SHP77 (cell line): ENCODE data around the gene FABP3.
"Not testable (repeated sequence)": the region's sequence is repeated elsewhere in the genome, so short reads cannot be mapped to it uniquely, and the experiment has no call there.

Source experiments
- DNase-seq, 2 experiments: peaks; one replicate each; lab custom pipeline; 2025; lab: John Stamatoyannopoulos, UW

Gene FABP3

GRCh38 chr1:31398246-31398645 is 25.4 kb upstream of the FABP3 start:
- DNase-seq: no peak

- DNase-seq: no peak
These were observed 24.7 kb upstream of the FABP3 start for GRCh38 chr1:31397360-31398095.

DNA sequence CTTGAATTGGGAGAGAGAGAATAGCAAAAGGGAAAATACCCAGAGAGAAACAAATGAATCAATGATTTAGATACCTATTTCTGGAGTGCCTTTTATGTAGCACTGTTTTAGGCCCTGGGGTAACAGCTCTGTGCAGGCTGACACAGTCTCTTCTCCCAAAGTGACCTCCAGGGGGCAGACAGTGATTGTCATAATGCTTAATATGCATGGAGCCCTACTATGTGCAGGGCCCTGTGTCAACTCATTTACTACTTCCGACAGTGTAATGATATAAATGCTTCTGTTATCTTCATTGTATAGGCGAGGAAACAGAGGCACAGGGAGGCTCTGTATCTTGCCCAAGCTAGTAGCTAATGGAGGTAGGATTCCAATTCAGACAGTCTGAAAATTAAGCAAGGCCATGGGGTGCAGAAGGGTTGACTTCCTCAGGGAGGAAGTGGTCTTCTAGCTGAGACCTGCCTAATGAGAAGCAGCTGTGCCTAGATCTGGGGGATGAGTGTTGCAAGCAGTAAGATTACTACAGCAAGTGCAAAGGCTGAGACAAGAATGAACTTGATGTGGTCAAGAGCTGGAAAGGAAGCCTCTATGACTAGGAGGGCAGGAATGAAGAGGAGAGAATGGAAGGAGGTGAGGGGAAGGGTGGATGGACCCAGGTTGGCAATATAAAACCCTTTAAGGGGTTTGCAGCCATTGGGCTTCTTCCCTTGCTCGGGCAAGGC is 23.9 kb upstream of the FABP3 start:
- DNase-seq: no peak

DNA sequence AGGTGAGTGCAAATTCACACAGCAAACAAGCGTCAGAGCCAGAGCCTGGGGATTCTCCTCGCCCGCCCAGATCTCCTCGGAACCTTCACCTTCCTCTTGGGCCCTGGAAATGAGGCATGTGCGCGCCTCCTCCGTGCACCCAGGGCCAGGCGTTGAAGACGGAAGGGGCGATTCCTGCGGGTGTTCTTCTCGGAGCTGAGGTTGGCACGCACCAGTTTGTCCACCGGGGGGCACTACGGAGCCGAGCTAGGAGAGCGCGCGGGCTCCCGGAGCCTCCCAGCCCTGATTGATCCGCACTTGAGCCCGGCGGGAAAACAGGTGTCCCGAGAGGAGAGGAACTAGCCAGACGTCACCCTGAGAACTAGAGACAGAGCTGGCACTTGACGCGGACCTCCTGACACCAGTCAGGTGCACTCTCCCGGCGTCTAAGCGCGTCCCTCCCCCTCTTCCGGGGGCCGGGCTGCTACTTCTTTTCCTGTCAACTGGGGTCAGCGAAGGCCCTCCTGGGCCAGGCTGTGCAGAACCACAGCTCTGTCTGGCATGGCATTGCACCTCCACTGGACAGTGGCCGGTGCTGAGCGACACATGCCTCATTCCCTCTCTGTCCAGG is 21.8 kb upstream of the FABP3 start:
- DNase-seq: peak; percentile 96 to 97

- DNase-seq: no peak
These were observed 20.6 kb upstream of the FABP3 start for GRCh38 chr1:31393463-31393862.

DNA sequence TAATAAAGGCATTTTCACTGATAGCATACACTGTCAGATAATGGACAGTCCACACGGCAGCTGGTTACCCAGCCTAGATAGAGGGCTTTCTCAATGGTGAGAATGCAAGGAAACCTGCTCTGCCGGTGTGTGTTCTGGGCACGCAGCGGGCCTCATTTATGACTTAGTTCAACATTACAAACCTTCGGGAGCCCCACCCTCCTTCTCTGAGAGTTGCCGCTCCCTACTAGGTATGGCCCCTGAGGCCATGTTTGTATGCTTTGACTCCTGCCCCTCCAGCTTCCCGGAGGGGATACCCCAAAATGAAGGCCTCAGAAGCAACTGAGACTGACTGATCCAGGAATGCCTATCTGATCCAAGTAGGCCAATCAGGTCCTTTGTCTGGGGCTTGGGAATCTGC is 17.2 kb upstream of the FABP3 start:
- no peak for DNase-seq

GRCh38 chr1:31389616-31390015 is 16.7 kb upstream of the FABP3 start:
- DNase-seq: no peak

DNA sequence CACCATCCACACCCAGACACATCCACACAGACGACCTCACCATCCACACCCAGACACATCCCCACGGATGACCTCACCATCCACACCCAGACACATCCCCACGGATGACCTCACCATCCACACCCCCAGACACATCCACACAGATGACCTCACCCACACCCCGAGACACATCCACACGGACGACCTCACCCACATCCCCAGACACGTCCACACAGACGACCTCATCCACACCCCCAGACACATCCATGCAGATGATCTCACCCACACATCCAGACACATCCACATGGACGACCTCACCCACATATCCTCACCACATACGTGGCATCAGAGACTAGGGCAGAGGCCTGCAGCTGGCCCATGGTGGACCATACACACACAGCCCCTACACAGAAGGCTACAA is 14.7 kb upstream of the FABP3 start:
- DNase-seq: no peak

- not testable (repeated sequence) for DNase-seq
These were observed 13.8 kb upstream of the FABP3 start for GRCh38 chr1:31386576-31387243.

GRCh38 chr1:31383967-31384366 is 11.1 kb upstream of the FABP3 start:
- no peak for DNase-seq

DNA sequence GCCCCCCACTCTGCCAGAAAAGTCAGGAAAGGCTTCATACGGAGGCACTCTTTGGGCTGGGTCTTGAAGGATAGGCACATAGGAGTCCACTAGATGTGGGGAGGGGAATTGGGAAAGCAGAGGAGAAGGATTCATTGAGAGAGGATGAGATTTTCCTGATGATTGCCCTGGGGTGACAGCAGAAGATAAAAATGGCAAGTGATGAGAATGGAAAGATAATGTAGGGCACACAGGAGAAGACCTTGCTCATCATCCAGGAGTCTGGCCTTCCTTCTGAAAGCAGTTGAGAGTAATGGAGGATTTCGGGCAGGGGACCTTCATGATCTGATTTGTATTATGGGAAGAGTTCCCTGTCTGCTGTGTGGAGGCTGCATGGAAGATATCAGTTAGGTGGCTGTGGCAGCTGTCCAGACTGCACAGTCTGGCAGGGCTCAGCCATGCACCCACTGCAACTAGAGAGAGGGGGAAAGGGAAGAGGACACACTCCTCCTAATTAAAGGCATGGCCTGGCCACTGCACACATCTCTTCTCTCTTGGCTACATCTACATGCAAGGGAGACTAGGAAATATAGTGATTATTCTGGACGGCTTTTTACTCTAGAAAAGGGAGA is 9.6 kb upstream of the FABP3 start:
- no peak for DNase-seq

GRCh38 chr1:31381394-31382294 is 8.8 kb upstream of the FABP3 start:
- DNase-seq: no peak

DNA sequence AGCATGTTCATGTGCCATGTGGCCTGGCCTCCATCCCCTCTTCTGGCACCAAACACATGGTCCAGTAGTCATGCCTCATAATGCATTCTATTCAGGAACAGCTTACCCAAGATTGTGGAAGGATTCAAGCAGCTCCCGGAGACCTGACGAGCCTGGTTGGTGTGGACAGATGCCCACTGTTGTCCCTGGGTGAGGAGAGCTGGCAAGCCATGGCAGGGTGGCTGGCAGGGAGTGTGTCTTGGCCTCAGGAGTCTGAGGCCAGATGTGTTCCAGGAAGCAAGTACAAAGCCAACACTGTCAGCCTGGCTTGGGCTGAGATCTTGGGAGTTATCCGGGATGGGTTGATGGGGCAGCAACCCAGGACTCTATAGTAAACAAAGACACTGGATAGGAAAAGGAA is 7.3 kb upstream of the FABP3 start:
- no peak for DNase-seq

DNA sequence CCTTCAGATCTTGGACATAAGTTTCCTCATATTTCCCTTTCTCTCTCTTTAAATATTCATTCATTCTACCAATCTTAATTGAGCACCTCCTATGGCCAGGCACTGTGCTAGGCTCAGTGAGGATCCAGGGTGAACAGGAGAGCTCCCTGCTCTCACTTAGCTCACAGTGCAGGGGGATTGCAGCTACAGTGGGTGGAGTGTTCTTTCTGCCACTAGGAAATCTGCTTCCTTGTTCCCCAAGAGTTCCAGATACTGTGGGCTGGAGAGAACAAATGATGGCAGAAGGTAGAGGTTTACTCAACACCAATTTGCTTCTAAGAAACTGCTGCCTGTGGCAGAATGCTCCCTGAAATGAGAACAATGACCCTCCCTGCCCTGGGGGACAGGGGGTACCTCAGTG is 5.1 kb upstream of the FABP3 start:
- DNase-seq: no peak

DNA sequence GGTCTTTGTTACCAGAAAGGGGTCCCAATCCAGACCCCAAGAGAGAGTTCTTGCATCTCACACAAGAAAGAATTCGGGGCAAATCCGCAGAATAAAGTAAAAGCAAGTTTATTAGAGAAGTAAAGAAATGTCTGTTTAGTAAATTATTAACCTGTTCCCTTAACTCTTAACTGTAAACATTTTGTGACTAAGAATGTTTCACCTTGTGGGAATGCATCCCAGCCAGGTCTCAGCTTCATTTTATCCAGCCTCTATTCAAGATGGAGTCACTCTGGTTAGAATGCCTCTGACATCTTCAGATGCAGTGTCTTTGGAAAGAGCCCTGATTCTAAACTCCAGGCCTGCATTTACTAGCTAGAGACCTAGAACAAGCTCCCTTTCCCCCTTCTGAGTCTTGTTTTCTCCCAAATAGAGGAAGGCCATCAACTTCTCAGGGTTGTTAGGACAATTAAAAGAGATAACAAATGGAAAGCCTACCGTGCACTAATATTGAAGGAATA is 4.5 kb upstream of the FABP3 start:
- DNase-seq: no peak

DNA sequence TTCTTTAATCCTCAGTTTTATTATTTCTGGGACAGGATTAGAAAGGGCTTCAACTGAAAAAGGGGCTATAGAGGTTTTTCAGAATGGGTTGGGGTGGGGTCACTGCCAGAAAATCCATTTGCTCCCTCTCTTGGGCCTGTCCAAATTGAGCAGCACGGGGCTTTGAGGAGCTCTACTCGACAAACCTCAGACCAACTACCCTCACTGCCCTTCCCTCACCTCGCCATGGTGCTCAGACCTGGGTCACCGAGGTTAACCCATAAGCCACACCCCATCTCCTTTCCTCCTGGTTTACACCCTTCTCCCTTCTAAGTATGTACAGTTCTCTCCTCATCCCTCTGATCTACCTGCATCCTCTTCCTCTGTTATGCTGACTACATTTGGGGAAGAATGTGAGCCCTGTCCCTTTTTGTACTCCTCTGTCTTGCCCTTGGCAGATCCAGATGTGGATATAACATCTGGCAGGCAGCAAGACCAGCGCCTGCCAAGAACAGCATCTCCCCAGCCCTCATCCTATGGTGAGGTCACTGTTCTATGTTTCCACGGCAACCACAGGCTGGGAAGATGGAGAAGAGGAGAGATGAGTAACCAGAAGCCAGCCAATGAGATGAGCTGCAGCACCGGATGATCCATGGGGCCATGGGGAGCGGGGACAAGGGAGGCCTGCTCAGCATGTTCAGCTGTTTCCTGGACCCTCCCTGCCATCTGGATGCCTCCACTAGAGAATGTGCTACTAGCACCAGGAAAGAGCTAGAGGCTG is 3.7 kb upstream of the FABP3 start:
- DNase-seq: peak in 1 of 2 experiments; percentile 13

GRCh38 chr1:31374511-31375196 is 1.8 kb upstream of the FABP3 start:
- DNase-seq: no peak

- no peak for DNase-seq
These were observed 1.1 kb upstream of the FABP3 start for GRCh38 chr1:31373897-31374486.

DNA sequence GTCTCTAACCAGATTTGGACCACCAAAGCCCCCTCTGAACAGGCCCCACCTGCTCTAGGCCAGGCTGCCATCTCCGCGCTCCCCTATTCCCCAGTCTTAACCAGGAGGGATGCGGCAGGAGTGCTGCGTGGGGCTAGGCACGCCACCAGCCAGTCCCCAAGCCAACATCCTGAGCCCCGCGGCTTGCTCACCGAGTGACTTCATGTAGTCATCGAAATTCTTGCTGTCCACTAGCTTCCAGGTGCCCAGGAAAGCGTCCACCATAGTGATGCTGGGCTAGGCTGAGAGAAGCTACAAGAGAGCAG is 173 bp downstream of the FABP3 start:
- DNase-seq: no peak
